Measurements from ENCODE around the gene RPS6KA2.
"Not testable (repeated sequence)": the region's sequence is repeated elsewhere in the genome, so short reads cannot be mapped to it uniquely, and the experiment has no call there.

The RPS6KA2 gene

GRCh38 chr6:166553563-166554271 lies 73.3 kb downstream of the RPS6KA2 start:
- no peak for DNase-seq (ENCODE audit: low read depth)

- no peak for DNase-seq (ENCODE audit: low read depth)
These were observed 74.5 kb downstream of the RPS6KA2 start for GRCh38 chr6:166552600-166552999.

GRCh38 chr6:166551754-166552495 lies 75.1 kb downstream of the RPS6KA2 start:
- no peak for DNase-seq (ENCODE audit: low read depth)

- no peak for DNase-seq (ENCODE audit: low read depth)
These were observed 80.4 kb downstream of the RPS6KA2 start for GRCh38 chr6:166546653-166547052.

- DNase-seq (ENCODE audit: low read depth) = no peak
These were observed 81.7 kb downstream of the RPS6KA2 start for GRCh38 chr6:166545156-166546034.

- no peak for DNase-seq (ENCODE audit: low read depth)
These were observed 82.8 kb downstream of the RPS6KA2 start for GRCh38 chr6:166544296-166544605.

- no peak for DNase-seq (ENCODE audit: low read depth)
These were observed 83.3 kb downstream of the RPS6KA2 start for GRCh38 chr6:166543603-166544295.

- DNase-seq (ENCODE audit: low read depth) = no peak
These were observed 84.5 kb downstream of the RPS6KA2 start for GRCh38 chr6:166542580-166542912.

DNA sequence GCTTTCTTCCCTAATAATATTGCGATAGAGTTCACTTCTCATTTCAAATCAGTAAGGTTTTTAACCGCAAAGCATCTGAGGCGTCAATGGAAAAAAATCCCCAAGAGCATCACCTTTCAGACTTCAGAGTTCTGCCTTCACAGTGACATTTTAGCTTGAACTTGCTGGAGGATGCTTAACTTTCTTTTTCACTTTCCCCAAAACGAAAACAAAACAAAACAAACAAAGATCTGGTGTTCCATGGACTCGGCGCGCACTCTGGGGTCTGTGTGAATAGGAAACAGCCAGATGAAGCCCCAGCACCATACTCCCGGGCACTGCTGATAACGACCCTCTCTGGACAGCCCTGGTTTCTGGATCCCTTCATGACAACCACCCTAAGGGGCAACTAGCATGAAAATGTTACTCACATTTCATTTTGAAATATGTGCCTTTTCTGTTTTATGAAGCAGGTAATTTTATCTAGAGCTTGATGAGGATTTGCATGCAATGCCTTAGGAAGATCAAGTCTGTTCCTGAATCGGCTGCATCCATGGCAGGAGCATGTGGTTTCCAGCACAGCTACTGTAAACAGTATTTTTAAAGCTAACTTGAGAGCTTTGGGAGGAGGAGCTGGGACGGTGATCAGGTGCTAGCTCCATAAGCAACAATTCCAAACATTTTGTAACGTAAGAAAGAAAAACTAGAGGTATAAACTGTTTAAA lies 85.0 kb downstream of the RPS6KA2 start:
- no peak for DNase-seq (ENCODE audit: low read depth)

DNA sequence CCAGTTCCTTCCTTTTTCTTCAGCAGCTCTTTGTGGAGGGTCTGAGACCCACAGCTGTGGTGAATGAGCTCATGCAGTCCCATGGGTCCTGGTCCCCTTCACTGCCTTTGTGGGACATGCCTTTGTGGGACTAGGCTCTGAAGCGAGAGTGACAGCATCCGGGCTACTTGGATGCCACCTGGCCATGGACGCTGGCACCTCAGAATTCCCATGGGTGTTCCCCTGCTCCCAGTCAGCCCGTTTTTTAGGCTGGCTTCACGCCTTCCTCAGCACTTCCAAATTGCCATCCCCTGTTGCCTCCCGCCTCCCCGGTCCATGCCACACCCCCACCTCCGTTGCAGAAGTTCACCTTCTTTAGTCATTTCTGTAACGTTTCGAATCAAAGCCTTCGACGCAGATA lies 85.7 kb downstream of the RPS6KA2 start:
- DNase-seq (ENCODE audit: low read depth) = no peak

- peak; percentile 49 for DNase-seq (ENCODE audit: low read depth)
These were observed 86.3 kb downstream of the RPS6KA2 start for GRCh38 chr6:166540631-166541331.

DNA sequence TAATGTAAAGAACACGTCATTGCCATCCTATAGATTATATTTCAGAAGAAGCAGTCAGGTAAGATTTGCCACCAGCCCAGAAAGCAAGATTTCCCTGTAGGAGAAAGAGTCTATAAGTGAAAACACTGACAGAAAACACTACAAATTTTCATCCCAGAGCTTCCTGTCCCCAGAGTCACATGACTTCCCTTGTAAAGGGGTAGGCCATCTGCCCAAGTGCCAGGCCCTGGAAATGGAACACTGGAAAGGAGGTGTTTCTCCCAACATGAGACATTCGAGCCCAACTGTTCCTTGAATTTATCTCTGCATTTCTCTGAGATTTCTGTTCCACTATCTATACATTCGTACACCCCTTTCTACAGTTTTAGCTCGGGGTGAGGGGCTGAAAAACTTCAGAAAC lies 87.5 kb downstream of the RPS6KA2 start:
- DNase-seq (ENCODE audit: low read depth) = no peak

- not testable (repeated sequence) for DNase-seq (ENCODE audit: low read depth)
These were observed 88.1 kb downstream of the RPS6KA2 start for GRCh38 chr6:166539011-166539385.

- no peak for DNase-seq (ENCODE audit: low read depth)
These were observed 88.6 kb downstream of the RPS6KA2 start for GRCh38 chr6:166538297-166539010.

- no peak for DNase-seq (ENCODE audit: low read depth)
These were observed 92.2 kb downstream of the RPS6KA2 start for GRCh38 chr6:166534658-166535406.

GRCh38 chr6:166533205-166533824 lies 93.7 kb downstream of the RPS6KA2 start:
- no peak for DNase-seq (ENCODE audit: low read depth)

DNA sequence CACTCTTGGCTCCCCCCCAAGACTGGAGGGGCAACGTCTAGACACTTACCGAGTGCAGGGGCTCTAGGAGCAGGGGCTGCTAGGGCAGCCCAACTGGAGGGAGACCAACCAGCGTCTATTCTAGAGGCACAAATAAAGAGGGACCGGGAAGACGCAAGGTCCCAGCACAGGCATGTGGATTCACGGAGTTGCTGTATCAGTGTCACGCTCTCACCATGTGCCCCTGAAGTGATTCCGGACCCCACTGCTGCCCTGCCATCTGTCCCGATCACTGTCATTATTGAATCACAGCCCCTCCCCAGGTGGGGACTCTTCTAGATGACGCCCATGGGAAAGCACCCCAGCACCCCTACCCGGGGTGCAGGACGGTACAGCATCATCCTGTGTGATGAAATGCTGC lies 94.7 kb downstream of the RPS6KA2 start:
- no peak for DNase-seq (ENCODE audit: low read depth)

GRCh38 chr6:166530211-166531095 lies 96.6 kb downstream of the RPS6KA2 start:
- DNase-seq (ENCODE audit: low read depth) = no peak
